Skeletal muscle tissue (tissue), 4 donors: ENCODE results near the gene TBCEL. TPM values are rescaled to one million over a fixed set of nuclear protein-coding genes. Genes with fewer than 3 reads are reported as not detected.

Experiments
- H3K27ac ChIP-seq: one replicate; pipeline ENCODE4 v1.7.0; 2013; ENCODE audit warnings: mild to moderate bottlenecking, low read depth, low read length, inconsistent platforms
- H3K27me3 ChIP-seq, 3 donors: one replicate each; pipeline ENCODE4 v1.7.0; 2013; ENCODE audit warnings: low read length in 3 of 3; ENCODE audit not compliant: control insufficient read depth in 3 of 3, insufficient read depth in 3 of 3
- H3K36me3 ChIP-seq, 3 donors: one replicate each; pipeline ENCODE4 v1.7.0; 2013; ENCODE audit warnings: low read length in 3 of 3; ENCODE audit not compliant: control insufficient read depth in 3 of 3, insufficient read depth in 3 of 3
- H3K4me1 ChIP-seq, 3 donors: one replicate each; pipeline ENCODE4 v1.7.0; 2013; ENCODE audit warnings: low read length in 3 of 3, mild to moderate bottlenecking in 3 of 3; ENCODE audit not compliant: control insufficient read depth in 3 of 3, insufficient read depth in 3 of 3
- H3K4me3 ChIP-seq, 3 donors: one replicate each; pipeline ENCODE4 v1.7.0; 2013; ENCODE audit warnings: low read length in 3 of 3
- H3K9ac ChIP-seq, 3 donors: one replicate each; pipeline ENCODE4 v1.7.0; 2013; ENCODE audit warnings: low read length in 3 of 3, mild to moderate bottlenecking in 3 of 3, moderate library complexity in 2 of 3, low read depth in 1 of 3
- H3K9me3 ChIP-seq, 3 donors: one replicate each; pipeline ENCODE4 v1.7.0; 2013; ENCODE audit warnings: low read length in 3 of 3; ENCODE audit not compliant: control insufficient read depth in 3 of 3
- total RNA-seq: library from RNA; depleted of rRNA; stranded (reverse); fragments of >200 nt; gene quantifications from one replicate; pipeline ENCODE4 v1.2.3, GENCODE V29; 2014
- donor health status: Osteomylitis.

The TBCEL gene
- total RNA-seq = 31.3 TPM

- no peaks in the 10 kb centered on the region for H3K36me3 ChIP-seq
- H3K9ac ChIP-seq = peak within 1 kb of the TSS; percentile 75 to 87 (median 85)
- H3K9me3 ChIP-seq = no peaks in the 10 kb centered on the region
- no peaks in the 10 kb centered on the region for H3K27me3 ChIP-seq
- H3K4me3 ChIP-seq = peak within 1 kb of the TSS; percentile 61 to 82 (median 82)
- H3K27ac ChIP-seq = peak within 1 kb of the TSS; percentile 57
- peaks cover 14 to 18% (median 17%) of the 10 kb centered on the region in 3 donors for H3K4me1 ChIP-seq
Measured at GRCh38 chr11:121023848-121024751, at the start of gene TBCEL. TSS of gene TBCEL (plus strand) at chr11:121024102. CDS start at chr11:121045691, 21,589 bp downstream.

- peaks cover 7 to 18% (median 9%) of the 10 kb centered on the region in 3 donors for H3K27me3 ChIP-seq
- H3K27ac ChIP-seq = no peak overlapping the region
- no peaks in the 10 kb centered on the region for H3K36me3 ChIP-seq
- H3K9ac ChIP-seq = no peak overlapping the region
- peaks cover 0 to 5% (median 3%) of the 10 kb centered on the region in 3 donors for H3K4me1 ChIP-seq
- H3K9me3 ChIP-seq = no peaks in the 10 kb centered on the region
- no peak overlapping the region for H3K4me3 ChIP-seq
Measured at GRCh38 chr11:120974466-120974865, 49.4 kb upstream of the TBCEL start.

- H3K36me3 ChIP-seq = no peaks in the 10 kb centered on the region
- H3K4me1 ChIP-seq = peaks cover 0 to 5% (median 3%) of the 10 kb centered on the region in 3 donors
- H3K27ac ChIP-seq = no peak overlapping the region
- H3K4me3 ChIP-seq = no peak overlapping the region
- no peak overlapping the region for H3K9ac ChIP-seq
- H3K27me3 ChIP-seq = peaks cover 7 to 13% (median 8%) of the 10 kb centered on the region in 3 donors
- no peaks in the 10 kb centered on the region for H3K9me3 ChIP-seq
Measured at GRCh38 chr11:120974965-120975364, 48.9 kb upstream of the TBCEL start.

GRCh38 chr11:120977266-120978137, 46.4 kb upstream of the TBCEL start:
- Histone ChIP-seq H3K9me3 (no peaks in the 10 kb centered on the region), H3K9ac (no peak overlapping the region), H3K4me3 (no peak overlapping the region), H3K27me3 (peaks cover 0 to 6% (median 0%) of the 10 kb centered on the region in 3 donors), H3K27ac (no peak overlapping the region), H3K4me1 (peaks cover 0 to 9% (median 3%) of the 10 kb centered on the region in 3 donors), H3K36me3 (no peaks in the 10 kb centered on the region)

- Histone ChIP-seq H3K27ac (no peak overlapping the region), H3K9ac (no peak overlapping the region), H3K36me3 (no peaks in the 10 kb centered on the region), H3K4me3 (no peak overlapping the region), H3K4me1 (peaks cover 0 to 9% (median 3%) of the 10 kb centered on the region in 3 donors), H3K27me3 (peaks cover 0 to 3% (median 3%) of the 10 kb centered on the region in 3 donors), H3K9me3 (no peaks in the 10 kb centered on the region)
Measured at GRCh38 chr11:120978701-120979100, 45.2 kb upstream of the TBCEL start.

- Histone ChIP-seq H3K9me3 (no peaks in the 10 kb centered on the region), H3K27ac (no peak overlapping the region), H3K4me3 (peak overlapping the region; percentile 54 to 60 (median 58)), H3K4me1 (peaks cover 2 to 3% (median 2%) of the 10 kb centered on the region in 3 donors), H3K36me3 (no peaks in the 10 kb centered on the region), H3K27me3 (peaks cover 0 to 3% (median 0%) of the 10 kb centered on the region in 3 donors), H3K9ac (peak overlapping the region; percentile 27 to 64 (median 33))
Measured at GRCh38 chr11:120985718-120986569, 38.0 kb upstream of the TBCEL start.

- no peaks in the 10 kb centered on the region for H3K9me3 ChIP-seq
- no peak overlapping the region for H3K9ac ChIP-seq
- no peak overlapping the region for H3K27ac ChIP-seq
- H3K4me1 ChIP-seq = peaks cover 2 to 3% (median 2%) of the 10 kb centered on the region in 3 donors
- no peaks in the 10 kb centered on the region for H3K27me3 ChIP-seq
- no peaks in the 10 kb centered on the region for H3K36me3 ChIP-seq
- no peak overlapping the region for H3K4me3 ChIP-seq
Measured at GRCh38 chr11:120988603-120989002, 35.3 kb upstream of the TBCEL start.

- Histone ChIP-seq H3K4me3 (no peak overlapping the region), H3K27ac (no peak overlapping the region), H3K27me3 (peaks cover 0 to under 1% (median 0%) of the 10 kb centered on the region in 3 donors), H3K4me1 (no peaks in the 10 kb centered on the region), H3K9me3 (no peaks in the 10 kb centered on the region), H3K36me3 (no peaks in the 10 kb centered on the region), H3K9ac (no peak overlapping the region)
Measured at GRCh38 chr11:120991830-120992686, 31.8 kb upstream of the TBCEL start.
